ENCODE data around the gene TTPAL. TPM values are rescaled to one million over a fixed set of nuclear protein-coding genes. Genes with fewer than 3 reads are reported as not detected.

The TTPAL gene
- total RNA-seq, 2 experiments from 2014 or later: 5.6 to 18.8 TPM

- H3K36me3 ChIP-seq (ENCODE audit: insufficient read depth, low read length): no peaks in the 10 kb centered on the region
- intact Hi-C loops (cut with micrococcal nuclease; ENCODE audit: unreplicated experiment): no loop called here
- ChIA-PET POLR2A (interaction anchor here (0.6 kb wide), 2 partner anchors 19 to 637 kb away, joined by 3 read pairs; no protein-coding TSS in a partner anchor), CTCF (ENCODE audit: unreplicated experiment) (no interaction called here)
- no peaks in the 10 kb centered on the region for H3K4me1 ChIP-seq (ENCODE audit: insufficient read depth, low read length, poor library complexity, severe bottlenecking)
- DNase-seq (ENCODE audit: low spot score): no peak
- no peak overlapping the region for H3K4me2 ChIP-seq (ENCODE audit: low read length)
- no peaks in the 10 kb centered on the region for H3K9me3 ChIP-seq (ENCODE audit: low read length)
- no TSS peak for BruUV-seq (replicated peaks)
- no peak overlapping the region for H3K27ac ChIP-seq (ENCODE audit: low read depth, low read length, poor library complexity, severe bottlenecking)
- H2AFZ ChIP-seq (ENCODE audit: low read length): no peak overlapping the region
- no peaks in the 10 kb centered on the region for H3K9me2 ChIP-seq (ENCODE audit: insufficient read depth, low read length)
- TF ChIP-seq EZH2phosphoT487 (IDR thresholded peaks at IDR 0.05; ENCODE audit: borderline replicate concordance, low read depth, low read length) (no peak), CTCF (conservative IDR thresholded peaks at IDR 0.05; ENCODE audit: low read length) (no peak)
- no peaks in the 10 kb centered on the region for H4K20me1 ChIP-seq (ENCODE audit: insufficient read depth, low read length)
- H3K79me2 ChIP-seq (ENCODE audit: insufficient read depth, low read depth, low read length): no peaks in the 10 kb centered on the region
- H3K4me3 ChIP-seq (ENCODE audit: low read depth, low read length, poor library complexity, severe bottlenecking): no peak overlapping the region
These were observed 42.8 kb upstream of the TTPAL start for GRCh38 chr20:44432618-44433577.

- no peaks in the 10 kb centered on the region for H3K36me3 ChIP-seq (ENCODE audit: insufficient read depth, low read length)
- ChIA-PET POLR2A (interaction anchor here (0.6 kb wide), 2 partner anchors 18 to 638 kb away, joined by 3 read pairs; no protein-coding TSS in a partner anchor), CTCF (ENCODE audit: unreplicated experiment) (no interaction called here)
- H3K9me2 ChIP-seq (ENCODE audit: insufficient read depth, low read length): no peaks in the 10 kb centered on the region
- no peak overlapping the region for H3K27ac ChIP-seq (ENCODE audit: low read depth, low read length, poor library complexity, severe bottlenecking)
- H3K79me2 ChIP-seq (ENCODE audit: insufficient read depth, low read depth, low read length): no peaks in the 10 kb centered on the region
- DNase-seq (ENCODE audit: low spot score): no peak
- TF ChIP-seq CTCF (conservative IDR thresholded peaks at IDR 0.05; ENCODE audit: low read length): no peak
- no peak for TF ChIP-seq EZH2phosphoT487 (IDR thresholded peaks at IDR 0.05; ENCODE audit: borderline replicate concordance, low read depth, low read length)
- no TSS peak for BruUV-seq (replicated peaks)
- intact Hi-C loops (cut with micrococcal nuclease; ENCODE audit: unreplicated experiment): no loop called here
- no peaks in the 10 kb centered on the region for H4K20me1 ChIP-seq (ENCODE audit: insufficient read depth, low read length)
- no peak overlapping the region for H3K4me2 ChIP-seq (ENCODE audit: low read length)
- no peaks in the 10 kb centered on the region for H3K4me1 ChIP-seq (ENCODE audit: insufficient read depth, low read length, poor library complexity, severe bottlenecking)
- no peak overlapping the region for H3K4me3 ChIP-seq (ENCODE audit: low read depth, low read length, poor library complexity, severe bottlenecking)
- H3K9me3 ChIP-seq (ENCODE audit: low read length): no peaks in the 10 kb centered on the region
- no peak overlapping the region for H2AFZ ChIP-seq (ENCODE audit: low read length)
These were observed 41.7 kb upstream of the TTPAL start for GRCh38 chr20:44433751-44434538.
